VCaP (cell line): ENCODE data around the gene MYO9A.
"Not testable (repeated sequence)": the region's sequence is repeated elsewhere in the genome, so short reads cannot be mapped to it uniquely, and the experiment has no call there.

Source experiments
- H3K27ac ChIP-seq: fragments of 450-650 bp; 2 replicates; pipeline ENCODE4 v1.5.1; 2017
- CTCF ChIP-seq: fragments of 450-650 bp; conservative IDR thresholded peaks from 2 replicates; pipeline ENCODE4 v1.5.1; 2017; ENCODE audit warnings: mild to moderate bottlenecking, moderate library complexity

MYO9A gene

GRCh38 chr15:72086920-72087648 lies 30.9 kb downstream of the MYO9A start:
- no peak for TF ChIP-seq CTCF
- H3K27ac ChIP-seq, result no peak overlapping the region

GRCh38 chr15:72086010-72086697 lies 31.8 kb downstream of the MYO9A start:
- no peak overlapping the region for H3K27ac ChIP-seq
- no peak for TF ChIP-seq CTCF

- no peak for TF ChIP-seq CTCF
- no peak overlapping the region for H3K27ac ChIP-seq
Measured at GRCh38 chr15:72082176-72082575, 35.8 kb downstream of the MYO9A start.

- no peak for TF ChIP-seq CTCF
- H3K27ac ChIP-seq, result no peak overlapping the region
Measured at GRCh38 chr15:72078887-72079286, 39.1 kb downstream of the MYO9A start.

- TF ChIP-seq CTCF, result no peak
- no peak overlapping the region for H3K27ac ChIP-seq
Measured at GRCh38 chr15:72077950-72078349, 40.0 kb downstream of the MYO9A start.

GRCh38 chr15:72074335-72075060 lies 43.5 kb downstream of the MYO9A start:
- no peak overlapping the region for H3K27ac ChIP-seq
- no peak for TF ChIP-seq CTCF

GRCh38 chr15:72071448-72071825 lies 46.5 kb downstream of the MYO9A start:
- H3K27ac ChIP-seq, result not testable (repeated sequence)
